ENCODE data around the gene L3MBTL1. TPM values are rescaled to one million over a fixed set of nuclear protein-coding genes. Genes with fewer than 3 reads are reported as not detected.

The L3MBTL1 gene
- total RNA-seq, 3 donors from 2014 or later (not counting 1 experiment from before 2014, with no cell fraction given), result 15.4 to 17.1 (median 17.0) TPM

GRCh38 chr20:43513931-43514647, 6.6 kb downstream of the L3MBTL1 start:
- no peaks in the 10 kb centered on the region for H3K27me3 ChIP-seq (ENCODE audit: control insufficient read depth, insufficient read depth, low read length)
- H3K27ac Mint-ChIP-seq, result peak overlapping the region; percentile 87 to 89
- H3K36me3 ChIP-seq (ENCODE audit: control insufficient read depth, insufficient read depth, low read length), result no peaks in the 10 kb centered on the region
- 49% methylated on average over 39 of the region's 39 CpGs for WGBS (ENCODE audit: insufficient coverage)
- H3K9me3 Mint-ChIP-seq, result no peaks in the 10 kb centered on the region
- ATAC-seq (peak; percentile 87 to 97 (median 89)), DNase-seq (peak; percentile 89 to 96)
- peak; percentile 13 for TF ChIP-seq CTCF (IDR thresholded peaks at IDR 0.05)
- peaks cover 3 to 5% of the 10 kb centered on the region in 2 donors for H3K27me3 Mint-ChIP-seq (ENCODE audit: low read depth in 2 of 2)
- peaks cover 6 to 25% of the 10 kb centered on the region in 2 donors for H3K4me1 Mint-ChIP-seq
- peaks cover 14% of the 10 kb centered on the region for H3K4me1 ChIP-seq (ENCODE audit: control insufficient read depth, insufficient read depth, low read length)
- peak overlapping the region; percentile 57 for H3K4me3 ChIP-seq (ENCODE audit: low read length)
- peak overlapping the region; percentile 37 for H3K27ac ChIP-seq (ENCODE audit: low read length)
- intact Hi-C loops (cut with micrococcal nuclease), result loop anchor here (1.0 to 2.0 kb wide), 2 partner anchors 57 to 65 kb away; partner anchors contain the start of gene SRSF6
- H3K9me3 ChIP-seq (ENCODE audit: control insufficient read depth, insufficient read depth, low read length), result no peaks in the 10 kb centered on the region
- no peaks in the 10 kb centered on the region for H3K36me3 Mint-ChIP-seq
- H3K4me3 Mint-ChIP-seq, result peak overlapping the region; percentile 98

GRCh38 chr20:43514648-43514999, 7.1 kb downstream of the L3MBTL1 start:
- intact Hi-C loops (cut with micrococcal nuclease), result loop anchor here (1.0 to 2.0 kb wide), 2 partner anchors 57 to 66 kb away; partner anchors contain the start of gene SRSF6

GRCh38 chr20:43515628-43516027, 8.1 kb downstream of the L3MBTL1 start:
- H3K4me3 Mint-ChIP-seq, result no peak overlapping the region
- H3K9me3 ChIP-seq (ENCODE audit: control insufficient read depth, insufficient read depth, low read length), result no peaks in the 10 kb centered on the region
- no peaks in the 10 kb centered on the region for H3K9me3 Mint-ChIP-seq
- peaks cover 14% of the 10 kb centered on the region for H3K4me1 ChIP-seq (ENCODE audit: control insufficient read depth, insufficient read depth, low read length)
- intact Hi-C loops (cut with micrococcal nuclease), result loop anchor here (2.0 kb wide), 1 partner anchor 67 kb away; no protein-coding TSS in a partner anchor
- no peak for TF ChIP-seq CTCF (IDR thresholded peaks at IDR 0.05)
- no peaks in the 10 kb centered on the region for H3K27me3 ChIP-seq (ENCODE audit: control insufficient read depth, insufficient read depth, low read length)
- peaks cover 6 to 25% of the 10 kb centered on the region in 2 donors for H3K4me1 Mint-ChIP-seq
- peak overlapping the region in 1 of 2 donors; percentile 87 for H3K27ac Mint-ChIP-seq
- DNase-seq (no peak), ATAC-seq (no peak)
- 89% methylated on average over 2 of the region's 2 CpGs for WGBS (ENCODE audit: insufficient coverage)
- no peaks in the 10 kb centered on the region for H3K27me3 Mint-ChIP-seq (ENCODE audit: low read depth in 2 of 2)
- H3K4me3 ChIP-seq (ENCODE audit: low read length), result no peak overlapping the region
- H3K36me3 Mint-ChIP-seq, result no peaks in the 10 kb centered on the region
- no peaks in the 10 kb centered on the region for H3K36me3 ChIP-seq (ENCODE audit: control insufficient read depth, insufficient read depth, low read length)
- H3K27ac ChIP-seq (ENCODE audit: low read length), result no peak overlapping the region

More at GRCh38 chr20:43514648-43514999, 7.1 kb downstream of the L3MBTL1 start:
- no peak for DNase-seq
- Histone ChIP-seq H3K4me3 (ENCODE audit: low read length) (peak overlapping the region; percentile 57), H3K4me1 (ENCODE audit: control insufficient read depth, insufficient read depth, low read length) (peaks cover 14% of the 10 kb centered on the region), H3K36me3 (ENCODE audit: control insufficient read depth, insufficient read depth, low read length) (no peaks in the 10 kb centered on the region), H3K27me3 (ENCODE audit: control insufficient read depth, insufficient read depth, low read length) (no peaks in the 10 kb centered on the region), H3K9me3 (ENCODE audit: control insufficient read depth, insufficient read depth, low read length) (no peaks in the 10 kb centered on the region), H3K27ac (ENCODE audit: low read length) (peak overlapping the region; percentile 37)
- Mint-ChIP-seq H3K4me1 (peaks cover 6 to 25% of the 10 kb centered on the region in 2 donors), H3K4me3 (peak overlapping the region; percentile 98), H3K27ac (peak overlapping the region; percentile 87 to 89), H3K36me3 (no peaks in the 10 kb centered on the region), H3K9me3 (no peaks in the 10 kb centered on the region), H3K27me3 (ENCODE audit: low read depth in 2 of 2) (no peaks in the 10 kb centered on the region)
- peak; percentile 1 to 3 (median 3) for ATAC-seq
- 45% methylated on average over 27 of the region's 27 CpGs for WGBS (ENCODE audit: insufficient coverage)
- TF ChIP-seq CTCF (IDR thresholded peaks at IDR 0.05), result no peak
